Liver (tissue), 3 donors: ENCODE results near the gene ANO10.

Experiments
- GABPA ChIP-seq, 2 donors: IDR thresholded peaks in 1 of 2; conservative IDR thresholded peaks in 1 of 2; 2 replicates each; pipeline ENCODE4 v1.6.1; 2016; ENCODE audit warnings: antibody characterized with exemption in 2 of 2, mild to moderate bottlenecking in 1 of 2, moderate library complexity in 1 of 2
- HNF4A ChIP-seq, 2 donors: conservative IDR thresholded peaks; 2 replicates each; pipeline ENCODE4 v1.6.1; 2016; ENCODE audit warnings: antibody characterized with exemption in 2 of 2, mild to moderate bottlenecking in 2 of 2
- HNF4G ChIP-seq: IDR thresholded peaks from 2 replicates; pipeline ENCODE4 v1.6.1; 2016; ENCODE audit warnings: antibody characterized with exemption
- JUND ChIP-seq, 2 donors: IDR thresholded peaks; 2 replicates each; pipeline ENCODE4 v1.6.1; 2016; ENCODE audit warnings: antibody characterized with exemption in 2 of 2
- RAD21 ChIP-seq, 2 donors: IDR thresholded peaks; 2 replicates each; pipeline ENCODE4 v1.6.1; 2016; ENCODE audit warnings: antibody characterized with exemption in 2 of 2, mild to moderate bottlenecking in 2 of 2
- SP1 ChIP-seq: IDR thresholded peaks from 2 replicates; pipeline ENCODE4 v1.6.1; 2018; ENCODE audit warnings: antibody characterized with exemption, mild to moderate bottlenecking
- TAF1 ChIP-seq: conservative IDR thresholded peaks from 2 replicates; pipeline ENCODE4 v1.6.1; 2016; ENCODE audit warnings: antibody characterized with exemption, mild to moderate bottlenecking
- YY1 ChIP-seq: IDR thresholded peaks from 2 replicates; pipeline ENCODE4 v1.6.1; 2016; ENCODE audit warnings: antibody characterized with exemption, mild to moderate bottlenecking
- TF ChIP-seq, protein P1 (sequence below): fragments of 150-350 bp; IDR thresholded peaks from 2 replicates; pipeline ENCODE4 v1.5.1; 2017; ENCODE audit warnings: improper control_type of control experiment, low read depth, low read length; ENCODE audit not compliant: missing input control
- TF ChIP-seq, protein P2 (sequence below): IDR thresholded peaks from 2 replicates; pipeline ENCODE4 v1.6.1; 2016; ENCODE audit warnings: antibody characterized with exemption
- TF ChIP-seq, protein P3 (sequence below): IDR thresholded peaks from 2 replicates; pipeline ENCODE4 v1.6.1; 2016; ENCODE audit warnings: antibody characterized with exemption, mild to moderate bottlenecking
- donor health status: healthy.
- donor health status: healthy.

DNA sequence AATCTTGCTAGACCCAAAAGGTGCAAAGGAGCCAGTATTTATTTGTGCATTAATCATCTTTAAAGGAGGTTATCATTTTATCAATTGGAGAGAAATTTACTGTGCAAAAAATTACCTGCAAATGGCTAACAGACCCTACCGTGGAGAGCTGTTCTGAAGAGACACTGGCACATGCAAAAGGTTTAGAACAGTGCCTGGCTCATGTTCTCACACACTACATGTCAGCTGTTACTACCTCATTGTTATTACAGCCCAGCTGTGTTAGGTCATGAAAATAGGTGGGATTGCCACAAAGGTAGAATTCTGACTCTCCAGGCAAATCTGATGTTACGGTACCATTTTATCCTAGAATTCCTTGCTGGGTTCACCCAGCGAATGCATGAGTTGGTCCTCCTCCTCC is 198.2 kb downstream of the ANO10 start:
- TF ChIP-seq, protein P1, sequence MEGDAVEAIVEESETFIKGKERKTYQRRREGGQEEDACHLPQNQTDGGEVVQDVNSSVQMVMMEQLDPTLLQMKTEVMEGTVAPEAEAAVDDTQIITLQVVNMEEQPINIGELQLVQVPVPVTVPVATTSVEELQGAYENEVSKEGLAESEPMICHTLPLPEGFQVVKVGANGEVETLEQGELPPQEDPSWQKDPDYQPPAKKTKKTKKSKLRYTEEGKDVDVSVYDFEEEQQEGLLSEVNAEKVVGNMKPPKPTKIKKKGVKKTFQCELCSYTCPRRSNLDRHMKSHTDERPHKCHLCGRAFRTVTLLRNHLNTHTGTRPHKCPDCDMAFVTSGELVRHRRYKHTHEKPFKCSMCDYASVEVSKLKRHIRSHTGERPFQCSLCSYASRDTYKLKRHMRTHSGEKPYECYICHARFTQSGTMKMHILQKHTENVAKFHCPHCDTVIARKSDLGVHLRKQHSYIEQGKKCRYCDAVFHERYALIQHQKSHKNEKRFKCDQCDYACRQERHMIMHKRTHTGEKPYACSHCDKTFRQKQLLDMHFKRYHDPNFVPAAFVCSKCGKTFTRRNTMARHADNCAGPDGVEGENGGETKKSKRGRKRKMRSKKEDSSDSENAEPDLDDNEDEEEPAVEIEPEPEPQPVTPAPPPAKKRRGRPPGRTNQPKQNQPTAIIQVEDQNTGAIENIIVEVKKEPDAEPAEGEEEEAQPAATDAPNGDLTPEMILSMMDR: no peak
- TF ChIP-seq YY1 (no peak), RAD21 (IDR thresholded peaks at IDR 0.05) (no peak), HNF4G (no peak), JUND (IDR thresholded peaks at IDR 0.05) (no peak), GABPA (IDR thresholded peaks at IDR 0.05 in 1 of 2, conservative IDR thresholded peaks at IDR 0.05 in 1 of 2) (no peak), SP1 (no peak), HNF4A (conservative IDR thresholded peaks at IDR 0.05) (no peak), TAF1 (no peak)
- TF ChIP-seq, protein P2, sequence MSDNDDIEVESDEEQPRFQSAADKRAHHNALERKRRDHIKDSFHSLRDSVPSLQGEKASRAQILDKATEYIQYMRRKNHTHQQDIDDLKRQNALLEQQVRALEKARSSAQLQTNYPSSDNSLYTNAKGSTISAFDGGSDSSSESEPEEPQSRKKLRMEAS: no peak
- TF ChIP-seq, protein P3, sequence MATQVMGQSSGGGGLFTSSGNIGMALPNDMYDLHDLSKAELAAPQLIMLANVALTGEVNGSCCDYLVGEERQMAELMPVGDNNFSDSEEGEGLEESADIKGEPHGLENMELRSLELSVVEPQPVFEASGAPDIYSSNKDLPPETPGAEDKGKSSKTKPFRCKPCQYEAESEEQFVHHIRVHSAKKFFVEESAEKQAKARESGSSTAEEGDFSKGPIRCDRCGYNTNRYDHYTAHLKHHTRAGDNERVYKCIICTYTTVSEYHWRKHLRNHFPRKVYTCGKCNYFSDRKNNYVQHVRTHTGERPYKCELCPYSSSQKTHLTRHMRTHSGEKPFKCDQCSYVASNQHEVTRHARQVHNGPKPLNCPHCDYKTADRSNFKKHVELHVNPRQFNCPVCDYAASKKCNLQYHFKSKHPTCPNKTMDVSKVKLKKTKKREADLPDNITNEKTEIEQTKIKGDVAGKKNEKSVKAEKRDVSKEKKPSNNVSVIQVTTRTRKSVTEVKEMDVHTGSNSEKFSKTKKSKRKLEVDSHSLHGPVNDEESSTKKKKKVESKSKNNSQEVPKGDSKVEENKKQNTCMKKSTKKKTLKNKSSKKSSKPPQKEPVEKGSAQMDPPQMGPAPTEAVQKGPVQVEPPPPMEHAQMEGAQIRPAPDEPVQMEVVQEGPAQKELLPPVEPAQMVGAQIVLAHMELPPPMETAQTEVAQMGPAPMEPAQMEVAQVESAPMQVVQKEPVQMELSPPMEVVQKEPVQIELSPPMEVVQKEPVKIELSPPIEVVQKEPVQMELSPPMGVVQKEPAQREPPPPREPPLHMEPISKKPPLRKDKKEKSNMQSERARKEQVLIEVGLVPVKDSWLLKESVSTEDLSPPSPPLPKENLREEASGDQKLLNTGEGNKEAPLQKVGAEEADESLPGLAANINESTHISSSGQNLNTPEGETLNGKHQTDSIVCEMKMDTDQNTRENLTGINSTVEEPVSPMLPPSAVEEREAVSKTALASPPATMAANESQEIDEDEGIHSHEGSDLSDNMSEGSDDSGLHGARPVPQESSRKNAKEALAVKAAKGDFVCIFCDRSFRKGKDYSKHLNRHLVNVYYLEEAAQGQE: no peak
